Transverse colon (tissue), 3 donors: ENCODE data around the gene LARGE1.

ENCODE experiments used
- POLR2A ChIP-seq: fragments of 450-650 bp; IDR thresholded peaks from one replicate; pipeline ENCODE4 v1.6.1; 2016; ENCODE audit warnings: antibody characterized with exemption, mild to moderate bottlenecking, moderate library complexity
- TF ChIP-seq, protein P1 (sequence below), 5 experiments: fragments of 200-600 bp in 3 of 5; fragments of 450-650 bp in 2 of 5; sonication (generic) in 3 of 5; IDR thresholded peaks; 1 replicate in 2 of 5; 2 replicates in 3 of 5; pipeline ENCODE4 v1.5.1; 2016 to 2017; ENCODE audit warnings: antibody characterized with exemption in 5 of 5, inconsistent platforms in 3 of 5, mild to moderate bottlenecking in 2 of 5, moderate library complexity in 1 of 5

DNA sequence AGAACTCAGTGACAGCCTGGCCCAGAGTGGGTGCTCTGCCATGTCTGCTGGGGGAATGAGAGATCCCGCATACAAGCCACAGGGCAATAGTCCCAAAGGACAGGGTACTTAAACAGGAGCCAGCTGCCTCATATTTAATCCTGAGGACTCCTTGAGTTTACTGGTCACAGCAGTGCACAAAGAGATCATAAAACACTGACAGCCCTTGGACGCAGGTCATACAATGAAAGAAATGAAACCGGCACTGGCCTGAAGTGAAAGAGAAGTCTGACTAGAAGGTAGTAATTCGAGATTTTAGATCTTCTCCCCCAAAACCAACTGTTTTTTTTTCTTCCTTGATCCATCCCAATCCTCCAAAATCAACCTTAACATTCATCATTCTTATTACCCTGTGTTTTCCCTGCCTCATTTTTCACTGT is 562.3 kb downstream of the LARGE1 start:
- TF ChIP-seq POLR2A = no peak
- TF ChIP-seq, protein P1, sequence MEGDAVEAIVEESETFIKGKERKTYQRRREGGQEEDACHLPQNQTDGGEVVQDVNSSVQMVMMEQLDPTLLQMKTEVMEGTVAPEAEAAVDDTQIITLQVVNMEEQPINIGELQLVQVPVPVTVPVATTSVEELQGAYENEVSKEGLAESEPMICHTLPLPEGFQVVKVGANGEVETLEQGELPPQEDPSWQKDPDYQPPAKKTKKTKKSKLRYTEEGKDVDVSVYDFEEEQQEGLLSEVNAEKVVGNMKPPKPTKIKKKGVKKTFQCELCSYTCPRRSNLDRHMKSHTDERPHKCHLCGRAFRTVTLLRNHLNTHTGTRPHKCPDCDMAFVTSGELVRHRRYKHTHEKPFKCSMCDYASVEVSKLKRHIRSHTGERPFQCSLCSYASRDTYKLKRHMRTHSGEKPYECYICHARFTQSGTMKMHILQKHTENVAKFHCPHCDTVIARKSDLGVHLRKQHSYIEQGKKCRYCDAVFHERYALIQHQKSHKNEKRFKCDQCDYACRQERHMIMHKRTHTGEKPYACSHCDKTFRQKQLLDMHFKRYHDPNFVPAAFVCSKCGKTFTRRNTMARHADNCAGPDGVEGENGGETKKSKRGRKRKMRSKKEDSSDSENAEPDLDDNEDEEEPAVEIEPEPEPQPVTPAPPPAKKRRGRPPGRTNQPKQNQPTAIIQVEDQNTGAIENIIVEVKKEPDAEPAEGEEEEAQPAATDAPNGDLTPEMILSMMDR (IDR thresholded peaks at IDR 0.05) = no peak
